SKM-1 (cell line): ENCODE measurements around the gene MFAP3L.

Source experiments
- DNase-seq: peaks from one replicate; lab custom pipeline; 2025; ENCODE audit not compliant: unreplicated experiment; lab: John Stamatoyannopoulos, UW

The MFAP3L gene

DNA sequence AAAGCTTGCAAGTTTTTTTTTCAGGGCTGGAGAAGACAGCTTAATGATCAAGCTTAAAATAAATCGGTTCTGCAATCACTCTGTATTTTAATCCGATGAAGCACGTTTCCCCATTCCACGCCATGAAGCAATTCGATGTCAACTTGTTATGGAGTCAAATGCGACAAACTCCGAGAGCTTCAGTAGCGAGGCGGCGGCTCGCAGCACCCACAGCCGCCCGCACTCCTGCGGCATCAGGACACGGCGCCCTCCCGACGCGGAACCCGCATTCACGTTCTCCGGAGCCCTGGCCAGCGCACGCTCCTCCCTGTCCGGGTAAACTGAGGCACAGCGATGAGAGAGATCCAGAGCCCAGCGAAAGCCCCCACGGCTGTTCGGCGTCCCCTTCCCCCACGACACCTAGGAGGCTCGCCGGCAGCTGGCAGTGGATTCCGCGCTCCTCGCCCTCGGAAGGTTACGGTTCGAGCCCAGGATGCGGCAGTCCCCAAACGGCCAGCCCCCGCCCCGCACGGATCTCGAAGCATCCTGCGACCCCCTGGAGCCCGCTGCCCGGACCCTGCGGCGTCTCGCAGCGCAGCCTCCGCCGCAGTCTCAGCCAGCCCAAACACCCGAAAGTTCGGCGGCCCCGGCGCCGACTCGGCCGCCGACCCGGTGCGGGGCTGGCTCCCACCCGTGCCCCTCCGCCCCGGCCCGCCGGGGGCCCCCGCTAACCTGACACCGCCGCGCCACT, 507 bp downstream of the MFAP3L start:
- no peak for DNase-seq

DNA sequence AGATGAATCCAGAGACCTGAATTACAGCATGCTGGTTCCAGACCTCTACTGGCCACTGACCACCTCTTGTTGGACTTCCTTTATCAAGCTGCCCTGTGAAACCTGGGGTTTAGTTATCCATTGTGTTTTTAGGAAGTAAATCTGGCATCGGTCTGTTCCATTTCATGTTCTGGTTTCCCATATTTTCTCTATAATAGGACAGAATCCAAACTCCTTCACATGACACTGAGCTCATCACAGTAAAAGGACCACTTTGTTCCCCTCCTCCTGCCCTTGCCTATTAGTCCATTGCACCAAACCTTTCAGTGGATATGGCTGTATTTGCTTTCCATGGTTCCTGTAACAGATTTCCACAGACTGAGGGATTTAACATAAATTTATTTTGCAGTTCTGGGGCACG, 4.0 kb downstream of the MFAP3L start:
- no peak for DNase-seq

DNA sequence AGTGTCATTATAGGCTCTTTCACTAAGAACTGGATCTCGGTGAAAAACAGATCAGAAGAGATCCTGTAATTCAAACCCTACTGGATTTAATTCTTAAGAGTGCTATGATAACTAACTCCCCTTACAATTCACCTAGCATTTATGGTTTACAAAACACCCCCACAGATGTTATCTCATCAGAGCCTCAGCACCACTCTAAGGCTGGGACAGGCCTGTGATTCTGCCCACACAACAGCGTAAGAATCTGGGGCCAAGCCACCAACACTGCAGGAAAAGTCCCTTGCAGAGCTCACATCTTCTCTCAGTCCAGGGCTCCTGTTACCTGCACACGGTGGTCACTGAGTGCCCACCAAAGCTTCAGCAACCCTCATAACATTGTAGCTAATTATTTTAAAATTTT, 8.9 kb downstream of the MFAP3L start:
- no peak for DNase-seq

DNA sequence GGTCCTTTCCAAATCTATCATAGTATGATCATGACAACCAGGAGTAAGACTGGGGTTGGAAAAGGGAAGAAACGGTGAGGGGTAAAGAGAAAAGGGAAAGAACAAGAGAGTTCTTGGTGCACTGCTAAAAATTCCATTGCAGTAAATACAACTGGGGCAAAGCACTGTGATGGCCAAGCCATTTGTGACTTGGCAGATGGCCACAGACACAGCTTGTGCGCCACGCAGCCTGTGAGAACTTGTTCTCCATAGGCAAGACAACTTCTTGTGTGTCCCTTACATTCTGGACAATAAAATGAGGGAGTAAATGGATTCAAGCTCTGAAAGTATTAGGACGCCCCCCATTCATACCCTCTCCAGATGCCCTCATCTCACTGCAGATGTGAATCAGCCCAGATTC, 10.9 kb downstream of the MFAP3L start:
- DNase-seq, result no peak

DNA sequence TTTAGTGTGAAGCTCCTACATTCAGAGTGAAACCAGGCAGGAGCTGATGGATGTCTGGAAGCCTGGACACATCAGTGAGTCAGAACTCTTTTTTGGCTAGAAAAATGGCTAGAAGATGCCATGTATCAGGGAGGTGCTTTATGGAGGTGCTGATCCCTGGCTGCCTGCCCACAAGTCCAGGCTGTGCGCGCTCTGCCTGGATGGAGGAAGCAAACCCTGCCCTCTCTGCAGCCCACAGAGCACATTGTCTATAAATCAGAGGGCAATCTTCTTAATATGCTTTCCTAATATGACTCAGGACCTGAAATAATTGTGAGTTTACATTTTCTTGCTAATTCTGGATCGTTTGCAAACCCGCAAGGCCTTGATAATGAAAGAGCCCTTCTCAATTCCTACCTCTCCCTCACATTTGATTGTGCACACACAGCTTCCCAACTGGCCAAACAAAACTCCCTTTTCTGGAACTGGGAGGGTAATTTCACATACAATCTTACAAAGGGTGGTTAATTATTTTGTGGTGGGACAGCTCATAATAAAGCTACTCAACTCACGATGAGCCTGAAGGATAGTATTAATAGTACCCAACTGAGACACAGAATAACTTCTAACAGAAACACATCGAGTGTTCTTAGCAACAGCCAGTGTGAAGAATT, 11.7 kb downstream of the MFAP3L start:
- DNase-seq, result no peak

DNA sequence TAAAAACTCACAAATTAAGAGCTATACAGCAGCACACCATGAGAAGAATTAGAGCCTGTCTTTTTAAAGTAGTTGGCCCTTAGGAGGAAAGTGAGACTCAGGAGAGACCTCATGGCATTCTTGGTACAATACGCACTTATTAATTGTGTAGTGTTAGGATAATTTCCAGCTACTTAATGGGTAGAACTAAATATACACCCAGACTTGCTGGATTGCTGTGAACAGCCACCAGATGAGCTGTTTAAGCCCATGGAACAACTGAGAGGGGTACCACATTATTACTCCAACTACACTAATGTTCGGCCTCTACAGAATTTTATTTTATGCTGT, 13.6 kb downstream of the MFAP3L start:
- DNase-seq, result no peak

DNA sequence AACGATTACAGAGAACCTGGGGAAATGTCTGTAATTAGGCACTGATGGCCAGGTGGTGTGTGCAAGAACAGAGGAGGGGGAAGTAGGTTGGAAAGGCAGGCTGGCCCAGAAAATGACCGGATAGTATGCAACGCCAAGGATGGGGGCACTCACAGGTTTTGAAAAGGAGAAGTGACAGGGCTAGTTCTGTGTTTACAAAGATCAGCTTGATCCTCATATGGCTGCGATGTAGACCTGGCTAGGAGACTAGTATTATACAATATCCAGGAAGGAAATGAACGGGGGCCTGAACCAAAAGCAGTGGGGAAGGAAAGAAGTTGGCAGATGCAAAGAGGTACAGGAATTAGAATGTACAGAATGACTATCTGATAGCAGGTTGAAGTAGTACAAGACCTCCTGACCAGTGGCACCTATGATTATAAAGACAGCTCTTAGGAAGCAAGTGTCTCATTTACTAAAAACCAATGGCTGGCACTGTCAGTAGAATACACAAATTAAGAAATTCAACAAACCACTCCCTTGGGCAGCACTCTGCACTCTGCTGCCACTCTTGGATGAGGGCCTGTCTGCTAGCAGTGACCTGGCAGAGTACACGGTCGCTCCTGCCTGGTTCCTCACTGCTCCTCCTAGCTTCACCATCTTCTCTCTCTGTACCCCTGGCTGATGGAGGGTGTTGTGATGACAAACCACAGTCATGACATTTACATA, 14.1 kb downstream of the MFAP3L start:
- peak; percentile 74 for DNase-seq

DNA sequence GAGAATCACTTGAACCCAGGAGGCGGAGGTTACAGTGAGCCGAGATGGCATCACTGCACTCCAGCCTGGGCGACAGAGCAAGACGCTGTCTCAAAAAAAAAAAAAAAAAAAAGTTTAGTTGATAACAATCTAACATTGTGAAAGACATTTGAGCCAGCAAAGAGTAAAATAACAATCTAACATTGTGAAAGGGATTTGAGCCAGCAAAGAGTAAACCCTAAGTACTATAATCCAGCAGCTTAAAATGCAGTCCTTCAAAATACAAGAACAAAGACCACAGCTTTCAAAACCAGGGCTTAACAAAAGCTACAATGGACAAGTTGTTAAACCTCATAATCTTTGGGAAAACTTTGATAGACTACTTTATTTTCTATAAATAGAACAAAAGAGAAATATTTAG, 16.9 kb downstream of the MFAP3L start:
- no peak for DNase-seq

DNA sequence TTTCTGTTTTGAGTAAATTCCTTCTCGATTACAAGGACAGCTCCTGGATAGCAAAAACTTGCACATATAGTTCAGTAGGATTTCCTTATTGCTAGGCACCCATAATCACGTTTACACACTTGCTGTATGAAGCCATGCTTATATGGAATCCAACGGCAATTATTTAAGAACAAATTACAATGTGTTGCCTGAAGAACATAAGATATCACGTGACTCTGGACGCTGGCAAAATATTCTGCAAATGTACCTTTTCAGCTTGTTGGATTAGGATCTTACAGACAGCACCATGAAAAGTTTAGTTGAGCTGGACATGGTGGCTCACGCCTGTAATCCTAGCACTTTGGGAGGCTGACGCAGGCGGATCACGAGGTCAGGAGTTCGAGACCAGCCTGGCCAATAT, 17.4 kb downstream of the MFAP3L start:
- DNase-seq, result no peak

DNA sequence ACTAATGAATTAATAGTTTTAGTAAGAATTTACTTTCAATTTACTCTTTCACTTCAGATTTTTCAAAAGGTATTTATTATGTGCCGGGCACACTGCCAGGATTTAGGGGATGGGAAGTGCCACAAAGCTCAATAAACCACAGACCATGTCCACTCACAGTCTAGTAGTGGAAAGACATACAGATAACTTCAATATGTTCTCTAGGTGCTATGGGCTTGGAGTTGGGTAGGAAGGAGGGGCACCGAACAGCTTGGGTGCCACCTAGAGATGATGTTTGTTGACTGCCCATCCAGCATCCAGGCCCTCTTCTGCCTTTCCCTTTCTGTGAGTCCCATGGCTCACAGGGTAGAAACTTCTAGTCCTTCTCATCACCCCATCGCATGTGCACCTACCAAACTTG, 17.8 kb downstream of the MFAP3L start:
- DNase-seq, result no peak

DNA sequence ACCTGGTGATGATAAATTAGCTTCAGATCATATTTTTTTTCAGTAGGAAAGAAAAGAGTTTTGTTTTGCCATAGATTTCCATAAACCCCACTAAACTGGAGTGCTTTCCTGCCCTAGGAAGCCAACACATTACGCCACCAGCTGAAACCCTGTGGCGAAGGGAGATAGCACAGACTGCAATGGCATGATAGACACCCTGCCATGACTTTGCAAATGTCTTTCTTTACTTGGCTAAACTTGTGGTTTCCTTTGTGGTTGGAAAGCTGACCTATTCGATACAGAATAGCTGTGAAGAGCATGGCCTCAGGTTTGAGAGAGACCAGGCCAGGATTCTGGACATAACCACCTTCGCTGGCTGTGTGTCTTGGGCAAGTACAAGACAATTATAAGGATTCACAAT, 19.1 kb downstream of the MFAP3L start:
- peak; percentile 72 for DNase-seq

DNA sequence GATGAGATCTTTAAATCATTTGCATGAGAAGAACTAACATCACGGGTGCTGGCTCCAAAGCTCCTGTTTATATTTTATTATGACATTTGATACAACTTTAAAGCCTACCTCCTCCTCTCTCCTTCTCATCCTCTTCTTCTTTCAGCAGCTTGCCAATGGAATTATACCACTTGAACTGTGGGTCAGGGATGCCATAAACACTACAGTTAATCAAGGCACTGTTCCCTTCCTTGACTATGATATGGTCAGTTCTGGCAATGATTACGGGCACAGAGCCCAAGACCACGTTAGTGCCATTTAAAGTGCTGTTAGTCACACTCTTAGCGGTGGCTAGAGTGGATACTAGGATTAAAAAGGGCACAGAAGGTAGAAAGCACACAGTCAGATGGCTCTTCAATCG, 20.7 kb downstream of the MFAP3L start:
- no peak for DNase-seq

DNA sequence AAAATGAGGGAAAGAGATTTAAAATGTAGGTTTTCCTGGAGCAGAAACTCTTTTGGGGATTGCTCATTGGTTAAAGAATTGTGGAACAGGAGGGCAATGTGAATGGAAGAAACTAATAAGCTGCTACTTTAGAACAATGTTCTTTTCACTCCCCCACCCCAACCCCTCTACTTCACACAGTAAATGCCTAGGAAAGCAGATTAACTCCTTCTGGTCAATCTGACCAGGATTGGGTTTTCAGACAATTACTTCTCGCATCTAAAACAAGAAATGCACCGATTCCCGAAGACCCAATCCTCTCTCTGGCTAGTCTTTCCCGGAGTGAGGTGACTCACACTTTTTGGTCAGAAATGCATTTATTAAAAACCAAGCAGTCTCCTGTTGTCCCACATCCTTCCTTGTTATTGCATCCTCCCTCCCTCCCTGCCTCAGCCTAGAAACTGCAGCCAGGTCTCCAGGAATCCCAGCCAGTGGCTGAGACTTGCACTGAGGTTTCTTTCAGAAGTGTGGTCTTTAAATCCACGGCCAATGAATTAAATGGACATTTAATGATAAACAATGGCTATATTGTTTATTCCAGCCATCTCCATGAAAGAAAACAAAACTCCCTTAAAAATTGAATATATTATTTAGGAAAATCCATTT, 21.4 kb downstream of the MFAP3L start:
- no peak for DNase-seq

DNA sequence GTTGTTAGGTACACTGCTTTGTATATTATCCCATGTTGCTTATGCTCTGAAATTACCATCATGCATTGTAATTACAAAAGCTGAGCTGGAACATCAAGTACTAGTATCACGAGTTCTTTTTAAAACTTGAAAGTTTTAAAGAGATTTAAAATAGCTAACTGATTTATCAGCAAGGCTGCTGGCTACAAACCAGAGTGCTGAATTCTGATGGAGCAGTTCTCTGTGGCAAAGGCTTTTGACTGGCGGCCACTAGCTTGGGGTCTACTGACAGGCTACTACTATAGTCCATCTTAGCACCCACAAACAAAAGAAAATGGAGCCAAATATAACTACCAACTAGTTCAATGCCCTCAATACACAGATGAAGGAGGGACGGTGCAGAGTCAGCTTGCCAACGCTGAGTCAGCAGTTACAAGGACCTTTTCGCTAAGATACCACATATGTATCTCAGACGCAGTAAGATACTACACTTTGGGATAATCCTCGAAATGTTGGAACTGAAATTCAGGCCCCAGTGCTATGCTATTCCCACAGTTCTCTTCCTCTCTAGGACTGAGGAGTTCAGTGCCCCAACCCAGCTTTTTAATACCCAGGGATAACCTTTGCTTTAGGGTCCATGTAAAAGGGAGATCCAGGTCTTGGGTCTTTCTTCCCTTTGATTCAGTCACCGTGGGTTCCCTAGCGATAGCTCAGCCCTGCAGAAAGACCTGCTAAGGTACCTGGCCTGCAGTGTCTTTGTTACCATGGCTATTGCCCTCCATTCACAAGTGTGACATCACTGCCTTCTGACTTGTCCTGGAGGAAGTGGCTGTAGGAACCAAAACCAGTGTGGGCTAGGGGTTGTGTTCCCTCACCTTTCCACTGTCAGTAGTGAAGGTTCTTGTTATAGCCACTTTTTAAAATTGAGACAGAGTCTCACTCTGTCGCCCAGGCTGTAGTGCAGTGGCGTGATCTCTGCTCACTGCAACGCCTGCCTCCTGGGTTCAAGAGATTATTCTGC, 22.8 kb downstream of the MFAP3L start:
- no peak for DNase-seq

DNA sequence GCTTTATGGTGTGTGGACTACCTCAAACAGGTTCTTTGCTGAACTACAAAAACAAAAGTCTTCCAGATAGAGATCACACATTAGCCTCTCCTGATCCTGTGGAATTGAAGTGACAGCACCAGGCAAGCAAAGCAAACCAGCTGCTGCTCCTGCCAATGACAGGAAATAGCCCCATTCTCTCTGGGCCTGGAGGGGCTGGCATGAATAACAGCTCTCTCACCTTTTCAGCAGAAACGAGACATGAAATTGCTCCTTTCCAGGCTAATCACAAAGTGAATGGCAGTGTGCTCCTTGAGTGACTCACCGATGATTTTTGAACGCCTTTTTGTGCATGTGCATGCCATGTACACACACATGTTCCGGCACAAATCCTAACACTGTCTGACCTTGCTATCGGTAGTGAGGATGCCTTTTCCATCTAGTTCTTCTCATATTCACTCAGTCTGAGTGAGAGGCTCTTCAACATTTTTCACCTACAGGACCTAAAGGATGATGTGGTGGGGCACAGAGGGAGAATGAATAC, 24.4 kb downstream of the MFAP3L start:
- DNase-seq, result no peak

DNA sequence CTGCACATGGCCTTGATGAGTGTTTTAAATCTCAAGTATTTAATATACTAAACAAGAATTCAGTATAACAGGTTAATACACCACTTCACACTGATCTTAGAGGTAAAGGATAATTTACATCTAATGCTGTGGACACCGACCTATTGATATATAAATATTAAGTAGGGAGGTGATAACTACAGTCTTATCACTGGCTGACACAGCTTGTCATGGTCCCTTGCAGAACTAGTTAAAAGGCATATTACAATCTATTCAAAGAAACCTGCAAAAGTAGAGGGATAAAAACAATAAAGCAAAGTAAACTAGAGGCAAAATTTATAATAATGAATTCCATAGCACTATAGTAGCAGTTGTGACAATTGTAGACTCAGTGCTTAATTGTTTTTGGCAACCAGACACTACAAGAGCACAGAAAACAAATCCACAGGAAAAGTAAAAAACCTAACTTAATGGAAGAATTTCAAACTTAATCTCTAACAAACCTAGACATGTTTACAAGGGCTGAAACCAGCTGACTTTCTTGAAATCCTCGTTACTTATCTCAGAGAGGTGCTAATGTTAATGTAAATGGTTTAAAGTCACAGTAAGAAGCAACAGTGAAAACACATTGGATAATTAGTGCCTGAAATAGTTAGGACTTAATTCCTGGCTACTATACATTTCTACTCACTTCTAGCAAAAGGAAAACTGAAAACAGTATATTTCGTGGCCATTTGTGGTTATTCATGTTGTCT, 25.0 kb downstream of the MFAP3L start:
- DNase-seq, result no peak

DNA sequence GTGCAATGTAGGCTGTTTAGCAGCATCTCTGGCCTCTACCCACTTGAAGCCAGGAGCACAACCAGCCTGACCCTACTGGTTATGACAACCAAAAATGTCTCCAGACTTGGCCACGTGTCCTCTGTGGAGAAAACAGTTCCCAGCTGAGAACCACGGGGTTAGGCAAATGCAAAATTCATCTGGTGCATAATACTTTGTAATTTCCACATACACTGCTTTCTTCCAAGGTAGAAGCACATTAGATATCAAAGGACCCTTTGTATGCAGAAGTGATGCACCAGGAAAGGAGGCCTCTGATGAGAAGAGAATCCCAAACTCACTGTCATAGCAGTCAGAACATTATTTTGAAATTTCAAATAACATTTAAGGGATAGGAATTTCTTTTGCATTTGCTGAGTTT, 26.3 kb downstream of the MFAP3L start:
- DNase-seq, result no peak

DNA sequence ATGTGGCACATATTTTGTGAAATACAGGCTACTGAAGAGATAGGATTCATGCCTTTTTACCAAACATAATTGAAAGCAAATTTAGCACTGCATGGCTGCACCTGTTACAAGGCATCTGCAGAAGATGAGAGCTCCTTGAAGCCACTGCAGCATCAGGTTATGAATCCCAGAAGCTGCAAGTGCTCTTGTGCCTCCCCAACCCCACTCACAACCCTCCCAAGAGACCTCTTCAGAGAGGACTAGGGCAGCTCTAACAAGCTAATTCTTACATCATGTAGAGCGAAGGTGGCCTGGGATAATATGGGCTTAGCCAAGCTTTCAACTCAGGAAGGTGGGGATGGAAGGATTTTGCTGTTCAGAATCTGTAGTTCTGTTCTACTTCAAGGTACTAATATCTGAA, 27.2 kb downstream of the MFAP3L start:
- DNase-seq, result no peak

DNA sequence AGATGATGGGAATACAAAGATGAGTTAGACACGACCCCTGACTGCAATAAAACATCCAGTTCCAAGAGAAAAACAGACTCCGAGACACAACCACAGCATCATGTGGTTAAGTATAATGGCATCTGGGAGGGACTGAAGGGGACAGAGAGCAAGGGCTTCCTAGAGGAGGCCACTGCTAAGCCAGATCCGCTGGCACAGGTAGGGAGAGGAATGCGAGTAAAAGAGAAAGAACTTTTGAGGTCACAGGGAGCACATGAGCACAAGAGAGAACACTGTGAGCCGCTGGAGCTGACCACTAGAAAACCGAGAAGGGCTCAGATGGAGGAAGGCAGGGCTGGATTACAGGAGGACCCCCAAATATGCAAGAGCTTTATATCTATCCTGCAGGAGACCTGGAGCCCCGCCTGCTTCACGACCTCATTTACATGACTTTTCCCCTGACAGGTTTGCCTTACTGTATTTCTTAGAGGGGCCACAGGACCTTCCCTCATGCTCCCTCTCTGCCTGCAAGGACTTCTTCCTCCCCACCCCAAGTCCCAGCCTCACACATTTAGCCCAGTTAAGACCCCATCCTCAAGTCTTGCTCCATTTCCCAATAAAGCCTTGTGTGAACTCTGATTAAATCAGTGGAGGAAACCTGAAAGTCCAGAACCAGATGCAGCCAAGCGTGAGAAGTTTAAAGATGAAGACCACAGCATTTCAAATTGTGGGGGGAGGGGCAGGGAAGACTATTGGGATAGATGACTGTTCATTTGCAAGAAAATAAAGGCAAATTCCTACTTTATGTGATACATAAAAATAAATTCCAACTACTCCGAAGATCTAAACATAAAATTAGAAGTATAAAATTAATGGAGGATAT, 29.6 kb downstream of the MFAP3L start:
- no peak for DNase-seq
